ENCODE results near the gene PPIB.

Gene PPIB

DNA sequence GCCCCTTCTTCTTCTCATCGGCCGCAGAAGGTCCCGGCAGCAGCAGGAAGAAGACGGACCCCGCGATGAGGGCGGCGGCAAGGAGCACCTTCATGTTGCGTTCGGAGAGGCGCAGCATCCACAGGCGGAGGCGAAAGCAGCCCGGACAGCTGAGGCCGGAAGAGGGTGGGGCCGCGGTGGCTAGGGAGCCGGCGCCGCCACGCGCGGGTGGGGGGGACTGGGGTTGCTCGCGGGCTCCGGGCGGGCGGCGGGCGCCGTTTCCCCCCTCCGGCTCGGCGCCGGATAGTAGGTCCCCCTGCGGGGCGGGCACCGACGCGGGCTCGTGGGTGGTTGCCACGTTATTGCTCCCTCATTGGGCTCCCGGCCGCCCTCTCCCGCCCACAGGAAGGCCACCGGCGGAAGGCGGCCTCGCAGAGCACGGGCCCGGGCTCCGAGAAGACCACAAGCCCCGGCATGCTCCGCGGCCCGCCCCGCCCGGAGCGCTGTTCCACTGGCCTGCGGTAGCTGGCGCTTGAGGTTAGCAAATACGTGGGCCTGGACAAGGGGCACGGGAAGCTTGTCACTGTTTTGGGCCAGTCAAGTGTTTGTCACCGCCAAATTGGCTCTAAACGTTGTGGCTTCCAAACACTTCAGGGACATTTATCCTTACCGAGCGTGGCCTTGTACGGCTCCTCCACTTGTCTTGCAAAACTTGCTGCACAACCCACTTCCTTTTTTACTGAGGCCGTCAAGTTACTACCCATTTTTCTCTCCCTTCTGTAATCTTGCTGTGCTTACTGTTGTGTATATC, at the start of gene PPIB:
PPIB (minus strand) TSS at position 154 of the 790 bp plus-strand sequence; CDS start at position 118, 36 bp downstream.
- peak; percentile 92 to 96 for DNase-seq (ENCODE audit: low read depth in 2 of 2)

GRCh38 chr15:64211696-64212095, 48.9 kb upstream of the PPIB start:
- DNase-seq (ENCODE audit: low read depth in 2 of 2) = no peak

GRCh38 chr15:64210371-64210770, 47.5 kb upstream of the PPIB start:
- no peak for DNase-seq (ENCODE audit: low read depth in 2 of 2)

DNA sequence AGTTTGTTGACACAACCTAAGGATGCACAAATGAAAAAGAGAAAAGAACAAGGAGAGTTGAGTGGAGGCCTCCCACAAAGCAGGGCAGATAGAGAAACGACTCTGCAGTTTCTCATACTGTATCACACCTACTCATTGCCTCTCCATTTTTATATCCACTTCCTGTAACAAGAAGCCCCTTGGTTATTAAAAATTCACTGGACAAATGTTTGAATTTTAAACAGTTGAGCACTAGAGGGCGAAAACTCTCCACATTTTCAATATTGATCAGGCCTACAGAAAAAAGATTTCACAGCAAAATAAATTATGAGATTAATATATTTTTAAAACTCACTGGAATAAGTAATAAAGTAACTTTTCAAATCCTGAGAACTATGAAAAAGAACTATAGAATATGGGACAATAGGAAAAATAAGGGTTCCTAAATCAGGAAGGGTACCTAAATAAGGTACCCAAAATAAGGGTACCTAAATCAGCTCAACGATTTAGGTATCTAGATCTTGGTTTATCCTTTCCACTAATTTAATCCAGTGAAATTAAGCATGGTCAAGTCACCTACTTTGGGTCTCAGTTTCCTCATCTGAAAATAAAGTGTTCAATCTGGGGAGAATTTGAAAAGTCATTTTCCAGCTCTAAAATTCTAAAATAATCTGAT, 47.0 kb upstream of the PPIB start:
- no peak for DNase-seq (ENCODE audit: low read depth in 2 of 2)

GRCh38 chr15:64205202-64205601, 42.4 kb upstream of the PPIB start:
- no peak for DNase-seq (ENCODE audit: low read depth in 2 of 2)

DNA sequence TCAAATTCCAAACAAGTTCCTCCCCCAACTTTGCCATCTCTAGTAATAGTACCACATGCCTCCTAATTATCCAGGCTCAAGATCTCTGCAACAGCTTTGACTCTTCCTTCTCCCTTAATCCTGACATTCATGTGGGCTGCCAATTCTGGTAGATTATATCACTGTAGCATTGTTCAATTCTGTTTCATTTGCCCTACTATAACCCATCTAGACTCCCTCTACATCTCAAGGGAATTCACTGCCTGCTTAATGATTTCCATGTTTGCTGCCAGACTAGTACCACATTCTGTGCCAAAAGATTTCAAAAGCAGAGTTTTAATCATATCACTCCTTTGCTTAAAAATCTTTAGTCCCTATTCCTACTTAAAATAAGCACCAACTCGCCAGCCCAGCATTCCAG, 34.6 kb upstream of the PPIB start:
- no peak for DNase-seq (ENCODE audit: low read depth in 2 of 2)

DNA sequence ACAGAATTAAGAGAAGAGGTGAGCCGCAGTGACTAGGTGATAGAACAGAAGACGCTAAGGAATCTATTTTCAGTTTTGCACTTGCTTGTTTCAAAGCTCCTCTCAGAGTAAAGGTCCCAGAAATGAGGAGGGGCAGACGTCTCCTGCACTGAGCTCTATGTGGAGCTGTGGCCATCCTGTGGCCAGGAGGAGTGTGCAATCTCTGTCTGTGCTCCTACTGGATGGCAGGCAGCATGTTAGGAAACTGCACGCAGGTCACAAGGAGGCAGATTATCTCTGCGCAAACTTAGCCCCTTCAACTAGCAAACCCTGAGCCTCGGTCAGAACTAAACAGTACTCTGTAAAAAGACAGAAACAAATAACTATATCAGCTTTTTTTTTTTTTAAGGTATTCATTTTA, 31.1 kb upstream of the PPIB start:
- DNase-seq (ENCODE audit: low read depth in 2 of 2) = no peak

DNA sequence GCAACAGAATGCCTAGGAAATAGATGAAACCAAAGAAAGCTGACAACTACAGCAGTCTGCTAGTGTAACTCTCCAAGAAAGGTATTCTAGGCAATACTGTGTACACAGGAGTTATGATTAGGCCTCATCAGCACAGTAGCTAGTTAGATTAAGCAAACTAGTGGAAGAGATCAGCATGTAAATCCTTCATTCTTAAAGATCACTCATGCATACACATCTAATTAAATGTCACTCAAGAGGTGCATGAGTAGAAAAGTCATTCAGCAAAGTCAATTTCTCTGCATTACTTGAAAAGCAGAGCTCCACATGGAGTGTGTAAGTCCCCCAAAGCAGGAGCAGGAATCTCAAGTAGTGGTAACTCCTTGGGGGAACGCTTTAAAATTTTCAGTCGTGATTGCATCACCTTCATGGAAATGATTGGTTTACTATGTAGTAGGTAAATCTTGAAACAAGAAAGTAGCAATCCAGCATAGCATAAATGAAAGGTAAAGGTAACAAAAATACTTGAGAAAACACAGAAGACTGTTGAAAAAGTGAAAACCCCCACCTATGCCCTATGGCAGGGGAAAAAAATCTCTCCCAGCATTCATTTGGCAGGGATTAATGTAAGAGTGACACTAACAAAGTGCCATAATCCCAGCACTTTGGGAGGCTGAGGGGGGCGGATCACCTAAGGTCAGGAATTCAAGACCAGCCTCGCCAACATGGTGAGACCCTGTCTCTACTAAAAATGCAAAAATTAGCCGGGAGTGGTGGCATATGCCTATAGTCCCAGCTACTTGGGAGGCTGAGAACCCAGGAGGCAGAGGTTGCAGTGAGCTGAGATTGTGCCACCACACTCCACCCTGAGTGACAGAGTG, 29.4 kb upstream of the PPIB start:
- no peak for DNase-seq (ENCODE audit: low read depth in 2 of 2)

DNA sequence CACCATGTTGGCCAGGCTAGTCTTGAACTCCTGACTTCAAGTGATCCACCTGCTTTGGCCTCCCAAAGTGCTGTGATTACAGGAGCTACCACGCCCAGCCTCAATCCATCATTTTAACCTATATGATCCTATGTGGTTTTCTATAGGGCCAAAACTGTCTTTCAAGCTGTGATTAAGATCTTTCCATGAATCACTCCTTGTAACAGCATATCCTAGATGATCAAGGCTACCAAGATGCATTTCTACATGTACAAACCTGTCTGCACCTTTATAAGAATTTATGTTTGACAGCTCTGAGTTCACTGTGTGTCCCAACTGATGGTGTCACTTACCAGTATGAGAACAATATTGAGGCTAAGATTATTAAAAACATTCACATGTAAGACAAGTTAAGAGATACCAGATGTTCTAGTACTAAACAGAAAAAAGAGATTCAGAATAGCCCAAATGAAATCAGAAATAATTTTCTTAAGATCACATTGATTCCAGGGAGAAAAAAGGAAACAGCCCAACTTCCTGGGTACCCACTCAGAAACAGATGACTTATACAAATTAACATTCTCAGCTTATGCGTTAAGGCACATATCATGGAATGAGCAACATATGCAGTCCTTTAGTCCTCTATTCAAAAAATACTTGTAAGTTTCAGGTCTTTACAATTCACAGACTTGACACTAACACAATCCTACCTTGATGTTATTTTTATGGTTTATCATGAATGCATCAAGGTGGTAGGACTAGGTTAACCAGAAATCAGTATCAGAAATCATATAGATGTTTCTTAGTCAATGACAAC, 24.8 kb upstream of the PPIB start:
- DNase-seq (ENCODE audit: low read depth in 2 of 2) = no peak

GRCh38 chr15:64185146-64185911, 22.5 kb upstream of the PPIB start:
- DNase-seq (ENCODE audit: low read depth in 2 of 2) = no peak

DNA sequence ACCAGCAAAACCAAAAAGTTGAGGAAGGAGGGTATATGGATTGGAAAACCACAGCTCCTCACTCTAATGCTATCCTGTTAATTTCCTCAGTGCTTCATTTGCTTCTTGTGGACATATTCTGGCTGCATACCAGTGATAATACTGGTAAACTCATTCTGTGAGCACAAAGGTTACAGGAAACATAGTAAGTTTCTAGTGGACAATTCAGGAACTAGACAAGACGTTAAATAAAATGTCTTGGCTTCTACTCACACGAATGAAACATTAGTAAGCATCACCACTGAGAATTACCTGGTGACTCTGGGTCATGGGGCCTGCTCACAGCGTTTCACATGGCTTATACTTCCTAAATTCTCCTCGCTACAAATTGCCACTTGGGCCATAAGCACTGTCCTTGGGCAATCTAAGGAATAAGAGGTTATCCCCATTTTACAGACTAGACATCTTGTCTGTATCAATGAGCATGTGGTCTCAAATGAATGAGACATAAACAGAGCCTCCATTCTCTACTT, 20.1 kb upstream of the PPIB start:
- no peak for DNase-seq (ENCODE audit: low read depth in 2 of 2)

GRCh38 chr15:64180235-64180824, 17.5 kb upstream of the PPIB start:
- no peak for DNase-seq (ENCODE audit: low read depth in 2 of 2)

- DNase-seq (ENCODE audit: low read depth in 2 of 2) = no peak
Measured at GRCh38 chr15:64166102-64166890, 3.5 kb upstream of the PPIB start.

DNA sequence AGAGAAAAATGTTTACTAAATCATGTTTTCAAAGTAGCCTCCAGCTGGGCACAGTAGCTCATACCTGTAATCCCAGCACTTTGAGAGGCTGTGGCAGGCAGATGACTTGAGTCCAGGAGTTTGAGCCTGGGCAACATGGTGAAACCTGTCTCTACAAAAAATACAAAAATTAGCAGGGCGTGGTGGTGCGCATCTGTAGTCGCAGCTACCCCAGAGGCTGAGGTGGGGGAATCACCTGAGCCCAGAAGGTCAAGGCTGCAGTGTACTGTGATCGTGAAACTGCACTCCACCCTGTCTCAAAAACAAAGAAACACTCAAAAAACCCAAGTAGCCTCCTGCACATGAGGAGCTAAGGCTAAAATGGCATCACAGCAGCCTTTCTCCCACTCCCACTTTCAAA, 1.6 kb upstream of the PPIB start:
- no peak for DNase-seq (ENCODE audit: low read depth in 2 of 2)

DNA sequence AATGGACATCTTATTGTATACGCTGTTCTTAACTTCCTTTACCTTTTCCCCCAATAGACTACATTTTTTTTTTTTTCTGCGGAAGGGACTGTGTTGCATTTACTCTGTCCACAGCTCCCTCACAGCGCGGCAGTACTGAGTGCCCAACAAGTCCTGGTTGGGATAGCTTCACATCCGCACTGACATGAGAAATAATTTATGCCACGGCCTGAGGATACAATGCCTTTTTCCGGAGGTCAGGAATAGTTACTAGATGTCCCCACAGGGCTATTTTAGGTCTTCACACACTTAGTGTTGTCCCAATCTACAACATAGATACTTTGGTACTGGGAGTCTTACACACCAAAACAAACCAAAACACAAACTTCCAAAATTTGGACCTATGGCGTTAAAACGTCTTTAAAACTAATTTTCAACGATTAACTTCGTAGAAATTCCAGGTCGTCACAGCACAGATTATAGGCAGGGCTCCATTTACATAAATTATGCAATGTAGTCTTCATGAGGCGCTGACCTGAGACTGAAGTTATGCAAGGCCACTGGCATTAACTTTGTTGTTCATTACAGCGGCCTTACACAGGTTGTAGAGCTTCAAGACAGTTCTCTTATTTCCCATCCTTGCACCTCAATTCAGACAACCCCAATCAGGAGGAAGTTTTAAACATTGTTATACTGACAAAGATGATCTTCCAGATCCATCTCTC, 989 bp upstream of the PPIB start:
- DNase-seq (ENCODE audit: low read depth in 2 of 2) = no peak

DNA sequence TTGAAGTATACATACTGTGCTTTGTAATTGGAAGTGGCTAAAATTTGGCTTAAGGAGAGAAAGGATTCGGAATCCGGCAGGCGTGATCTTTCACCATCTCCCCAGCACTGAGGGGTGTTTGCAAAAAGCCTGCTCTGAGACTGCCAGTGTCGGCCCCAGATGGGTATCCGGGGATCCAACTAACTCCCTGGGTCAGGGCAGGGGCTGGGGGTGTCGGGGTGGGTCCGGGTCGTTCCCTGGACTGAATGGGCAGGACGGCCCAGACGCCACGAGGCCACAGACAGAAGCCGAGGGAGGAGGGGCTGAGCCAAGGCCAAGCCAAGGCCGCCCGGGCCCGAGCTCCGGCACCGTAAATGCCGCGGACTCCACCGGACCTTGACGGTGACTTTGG, 349 bp downstream of the PPIB start:
- DNase-seq (ENCODE audit: low read depth in 2 of 2) = no peak

DNA sequence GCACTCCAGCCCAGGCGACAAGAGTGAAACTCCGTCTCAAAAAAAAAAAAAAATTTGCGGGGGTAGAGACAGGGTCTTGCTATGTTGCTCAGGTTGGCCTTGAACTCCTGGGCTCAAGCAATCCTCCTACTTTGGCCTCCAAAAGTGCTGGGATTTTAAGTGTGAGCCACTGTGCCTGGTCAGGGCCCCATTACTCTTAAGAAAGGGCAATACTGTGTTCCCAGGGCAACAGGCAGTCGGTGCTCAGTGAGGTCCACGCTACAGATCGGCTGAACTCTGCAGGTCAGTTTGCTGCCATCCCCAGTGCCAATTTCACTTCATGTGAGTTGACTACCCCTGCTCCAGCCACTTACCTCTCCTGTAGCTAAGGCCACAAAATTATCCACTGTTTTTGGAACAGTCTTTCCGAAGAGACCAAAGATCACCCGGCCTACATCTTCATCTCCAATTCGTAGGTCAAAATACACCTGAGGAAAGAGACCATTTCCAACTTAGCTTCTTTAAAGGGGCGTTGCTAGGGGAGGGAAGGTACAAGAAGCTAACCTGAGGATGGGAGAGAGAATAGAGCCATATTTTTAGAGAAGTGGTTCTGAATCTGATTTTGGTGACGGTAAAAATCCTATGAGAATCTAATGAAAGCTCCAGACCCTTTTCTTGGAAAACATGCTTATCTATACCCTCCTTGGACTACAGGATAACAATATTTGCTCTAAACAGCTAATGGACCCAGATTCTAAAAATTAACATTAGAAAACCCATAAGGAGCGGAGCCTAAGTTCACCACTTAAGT, 939 bp downstream of the PPIB start:
- DNase-seq (ENCODE audit: low read depth in 2 of 2) = no peak
